Gastrocnemius medialis (tissue), 4 donors: ENCODE data around the gene MLXIP. TPM values are rescaled to one million over a fixed set of nuclear protein-coding genes. Genes with fewer than 3 reads are reported as not detected.

ENCODE experiments used
- ATAC-seq, 2 donors: fragments of 150-250 bp; one replicate each; pipeline ENCODE4 v1.9.1; 2016
- DNase-seq, 2 donors: peaks; one replicate each; pipeline ENCODE4 v3.0.0-alpha.2; 2019
- H3K27ac ChIP-seq, 4 donors: fragments of 200-600 bp; sonication (generic); 1 replicate in 1 of 4; 2 replicates in 3 of 4; pipeline ENCODE4 v1.5.1; 2016 to 2018; ENCODE audit warnings: mild to moderate bottlenecking in 2 of 4, moderate library complexity in 1 of 4
- H3K27me3 ChIP-seq, 3 donors: fragments of 200-600 bp; sonication (generic) in 2 of 3; 1 replicate in 1 of 3; 2 replicates in 2 of 3; pipeline versions ENCODE4 v1.5.1 to v1.6.0; 2016 to 2019; ENCODE audit warnings: mild to moderate bottlenecking in 1 of 3, moderate library complexity in 1 of 3
- H3K36me3 ChIP-seq, 2 donors: fragments of 200-600 bp; sonication (generic) in 1 of 2; one replicate each; pipeline ENCODE4 v1.5.1; 2017 to 2018
- H3K4me1 ChIP-seq, 2 donors: fragments of 200-600 bp; sonication (generic) in 1 of 2; one replicate each; pipeline ENCODE4 v1.5.1; 2016 to 2017; ENCODE audit warnings: mild to moderate bottlenecking in 2 of 2
- H3K4me3 ChIP-seq, 4 donors: fragments of 200-600 bp; sonication (generic) in 3 of 4; 1 replicate in 1 of 4; 2 replicates in 3 of 4; pipeline ENCODE4 v1.5.1; 2016 to 2019; ENCODE audit warnings: mild to moderate bottlenecking in 2 of 4
- H3K9me3 ChIP-seq, 3 donors: fragments of 200-600 bp; sonication (generic) in 2 of 3; 1 replicate in 1 of 3; 2 replicates in 2 of 3; pipeline ENCODE4 v1.5.1; 2016 to 2019
- CTCF ChIP-seq, 5 experiments: fragments of 450-650 bp in 3 of 5; fragments of 200-600 bp in 2 of 5; sonication (generic) in 2 of 5; IDR thresholded peaks in 4 of 5; conservative IDR thresholded peaks in 1 of 5; 1 replicate in 4 of 5; 2 replicates in 1 of 5; pipeline ENCODE4 v1.5.1; 2016 to 2019; ENCODE audit warnings: antibody characterized with exemption in 5 of 5, mild to moderate bottlenecking in 3 of 5, moderate library complexity in 3 of 5
- POLR2A ChIP-seq, 2 donors: fragments of 450-650 bp; IDR thresholded peaks; one replicate each; pipeline ENCODE4 v1.6.1; 2017; ENCODE audit warnings: antibody characterized with exemption in 2 of 2, mild to moderate bottlenecking in 2 of 2, moderate library complexity in 2 of 2
- in situ Hi-C, 4 donors: fragments of 200-750 bp; cut with MboI; loops; one replicate each; pipeline versions ENCODE4 v1.15.0 to v1.8.0; 2017; ENCODE audit warnings: low sequenced_read_pairs in 4 of 4
- intact Hi-C: fragments of 100-400 bp; cut with DNase I; formaldehyde crosslinking; loops from one replicate; pipeline ENCODE4 v1.15.1; 2023; ENCODE audit warnings: low total_unique reads
- total RNA-seq, 4 donors: library from RNA; depleted of rRNA; stranded (reverse); fragments of >200 nt; gene quantifications; one replicate each; pipeline versions ENCODE4 v1.1.0 to v1.2.3, GENCODE V29; 2016

Gene MLXIP
- total RNA-seq, 4 donors from 2014 or later = 36.6 to 89.4 (median 79.7) TPM

GRCh38 chr12:122150127-122150681 lies 71.6 kb downstream of the MLXIP start:
- no peak for TF ChIP-seq CTCF (IDR thresholded peaks at IDR 0.05 in 4 of 5, conservative IDR thresholded peaks at IDR 0.05 in 1 of 5)
- TF ChIP-seq POLR2A (IDR thresholded peaks at IDR 0.05) = no peak
- H3K36me3 ChIP-seq = peaks cover 0 to 2% of the 10 kb centered on the region in 2 donors
- no peaks in the 10 kb centered on the region for H3K9me3 ChIP-seq
- no peaks in the 10 kb centered on the region for H3K4me1 ChIP-seq
- ATAC-seq (no peak), DNase-seq (no peak)
- no peak overlapping the region for H3K27ac ChIP-seq
- in situ Hi-C loops = no loop called here
- intact Hi-C loops = no loop called here
- no peaks in the 10 kb centered on the region for H3K27me3 ChIP-seq
- H3K4me3 ChIP-seq = no peak overlapping the region

GRCh38 chr12:122152754-122153153 lies 74.2 kb downstream of the MLXIP start:
- TF ChIP-seq CTCF (IDR thresholded peaks at IDR 0.05 in 4 of 5, conservative IDR thresholded peaks at IDR 0.05 in 1 of 5) = no peak
- TF ChIP-seq POLR2A (IDR thresholded peaks at IDR 0.05) = no peak
- H3K36me3 ChIP-seq = no peaks in the 10 kb centered on the region
- ATAC-seq = no peak
- no peaks in the 10 kb centered on the region for H3K9me3 ChIP-seq
- in situ Hi-C loops (no loop called here), intact Hi-C loops (no loop called here)
- no peaks in the 10 kb centered on the region for H3K4me1 ChIP-seq
- no peak for DNase-seq
- H3K27me3 ChIP-seq = no peaks in the 10 kb centered on the region
- H3K4me3 ChIP-seq = no peak overlapping the region
- no peak overlapping the region for H3K27ac ChIP-seq

GRCh38 chr12:122155705-122156104 lies 77.1 kb downstream of the MLXIP start:
- TF ChIP-seq POLR2A (IDR thresholded peaks at IDR 0.05) (no peak), CTCF (IDR thresholded peaks at IDR 0.05 in 4 of 5, conservative IDR thresholded peaks at IDR 0.05 in 1 of 5) (no peak)
- intact Hi-C loops = no loop called here
- H3K27ac ChIP-seq = no peak overlapping the region

GRCh38 chr12:122158700-122159285 lies 80.2 kb downstream of the MLXIP start:
- H3K4me1 ChIP-seq = no peaks in the 10 kb centered on the region
- H3K4me3 ChIP-seq = no peak overlapping the region
- intact Hi-C loops (no loop called here), in situ Hi-C loops (no loop called here)
- no peaks in the 10 kb centered on the region for H3K9me3 ChIP-seq
- ATAC-seq (no peak), DNase-seq (no peak)
- TF ChIP-seq POLR2A (IDR thresholded peaks at IDR 0.05) = no peak
- no peak for TF ChIP-seq CTCF (IDR thresholded peaks at IDR 0.05 in 4 of 5, conservative IDR thresholded peaks at IDR 0.05 in 1 of 5)
- H3K27ac ChIP-seq = no peak overlapping the region
- H3K36me3 ChIP-seq = no peaks in the 10 kb centered on the region
- no peaks in the 10 kb centered on the region for H3K27me3 ChIP-seq

More at GRCh38 chr12:122155705-122156104, 77.1 kb downstream of the MLXIP start:
- ATAC-seq (no peak), DNase-seq (no peak)
- Histone ChIP-seq H3K4me3 (no peak overlapping the region), H3K27me3 (no peaks in the 10 kb centered on the region), H3K4me1 (no peaks in the 10 kb centered on the region), H3K9me3 (no peaks in the 10 kb centered on the region), H3K36me3 (no peaks in the 10 kb centered on the region)
- in situ Hi-C loops = no loop called here

GRCh38 chr12:122159882-122160281 lies 81.3 kb downstream of the MLXIP start:
- Histone ChIP-seq H3K9me3 (no peaks in the 10 kb centered on the region), H3K27ac (no peak overlapping the region), H3K4me1 (no peaks in the 10 kb centered on the region), H3K27me3 (no peaks in the 10 kb centered on the region), H3K4me3 (no peak overlapping the region), H3K36me3 (no peaks in the 10 kb centered on the region)
- no peak for TF ChIP-seq POLR2A (IDR thresholded peaks at IDR 0.05)
- no peak for TF ChIP-seq CTCF (IDR thresholded peaks at IDR 0.05 in 4 of 5, conservative IDR thresholded peaks at IDR 0.05 in 1 of 5)
- no peak for ATAC-seq
- no peak for DNase-seq
- intact Hi-C loops = no loop called here
- in situ Hi-C loops = no loop called here
